ENCODE data around the gene TSPAN4.
A peak's percentile ranks its signal among the peaks of the same experiment; 100 is the strongest.

Gene TSPAN4, protein sequence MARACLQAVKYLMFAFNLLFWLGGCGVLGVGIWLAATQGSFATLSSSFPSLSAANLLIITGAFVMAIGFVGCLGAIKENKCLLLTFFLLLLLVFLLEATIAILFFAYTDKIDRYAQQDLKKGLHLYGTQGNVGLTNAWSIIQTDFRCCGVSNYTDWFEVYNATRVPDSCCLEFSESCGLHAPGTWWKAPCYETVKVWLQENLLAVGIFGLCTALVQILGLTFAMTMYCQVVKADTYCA

GRCh38 chr11:842370-843002, at the start of gene TSPAN4, which contains the start of gene POLR2L:
Gene TSPAN4, plus strand, starts transcription at chr11:842852. Its CDS starts 7,453 bp downstream, at chr11:850305.
Gene POLR2L, minus strand, starts transcription at chr11:842529. Its CDS starts 21 bp downstream, at chr11:842508.
- peak; percentile 71 to 95 (median 84) for DNase-seq

DNA sequence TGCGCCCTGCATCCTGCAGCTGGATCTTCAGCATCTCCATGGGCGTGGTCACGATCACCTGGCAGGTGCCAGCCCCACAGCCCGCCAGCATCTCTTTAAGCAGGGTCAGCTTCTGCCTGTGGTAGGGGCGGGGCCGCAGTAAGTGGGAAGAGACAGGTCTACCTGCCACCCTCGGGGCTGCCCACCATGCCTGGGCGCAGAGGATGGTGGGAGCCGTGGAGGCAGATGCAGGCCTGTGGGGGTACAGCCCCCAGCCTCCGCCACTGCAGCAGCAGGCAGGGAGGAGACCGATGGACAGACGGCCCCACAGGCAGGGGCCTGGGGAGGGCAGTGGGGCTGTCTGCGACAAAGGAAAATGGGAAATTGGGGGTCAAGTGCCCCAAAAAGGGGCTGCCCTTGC, 49.8 kb upstream of the TSPAN4 start:
- no peak for DNase-seq

GRCh38 chr11:793556-793955, 49.1 kb upstream of the TSPAN4 start:
- DNase-seq = peak in 2 of 14 donors; percentile 55 to 97

DNA sequence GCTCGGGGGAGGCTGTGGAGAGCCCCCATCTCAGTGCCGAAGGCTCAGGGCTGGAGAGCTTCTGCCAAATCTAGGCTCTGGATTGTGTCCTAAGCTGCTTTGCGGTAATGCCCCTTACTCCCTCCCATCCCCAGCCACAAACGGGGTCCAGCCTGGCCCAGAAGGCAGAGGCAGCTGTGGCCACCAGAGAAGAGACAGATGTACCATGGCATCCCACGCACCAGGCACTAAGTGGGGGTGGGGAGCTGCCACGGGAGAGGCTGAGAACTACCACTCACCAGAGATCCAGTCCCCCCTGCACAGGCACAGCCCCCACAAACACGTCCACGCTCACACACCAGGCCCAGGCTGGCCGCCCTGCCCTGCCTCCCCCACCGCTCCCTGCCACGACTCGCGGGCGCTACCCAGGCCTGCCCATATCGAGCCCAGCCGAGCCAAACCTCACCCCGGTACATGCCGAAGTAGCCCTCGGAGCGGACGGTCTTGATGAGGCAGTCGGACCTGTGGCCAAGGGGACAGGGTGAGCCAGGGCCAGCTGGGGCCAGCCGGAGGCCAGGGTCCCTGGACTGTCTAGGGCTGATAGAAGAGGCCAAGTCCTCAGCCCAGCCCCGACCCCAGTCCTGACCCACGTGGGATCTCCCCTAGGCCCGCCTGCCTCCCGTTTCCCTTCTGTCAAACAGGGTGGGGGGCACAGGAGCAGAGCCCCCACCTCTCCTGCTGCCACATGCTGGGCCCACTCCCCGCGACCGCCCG, 48.5 kb upstream of the TSPAN4 start:
- no peak for DNase-seq

- peak in 1 of 14 donors; percentile 71 for DNase-seq
Measured at GRCh38 chr11:794766-795633, 47.7 kb upstream of the TSPAN4 start.

DNA sequence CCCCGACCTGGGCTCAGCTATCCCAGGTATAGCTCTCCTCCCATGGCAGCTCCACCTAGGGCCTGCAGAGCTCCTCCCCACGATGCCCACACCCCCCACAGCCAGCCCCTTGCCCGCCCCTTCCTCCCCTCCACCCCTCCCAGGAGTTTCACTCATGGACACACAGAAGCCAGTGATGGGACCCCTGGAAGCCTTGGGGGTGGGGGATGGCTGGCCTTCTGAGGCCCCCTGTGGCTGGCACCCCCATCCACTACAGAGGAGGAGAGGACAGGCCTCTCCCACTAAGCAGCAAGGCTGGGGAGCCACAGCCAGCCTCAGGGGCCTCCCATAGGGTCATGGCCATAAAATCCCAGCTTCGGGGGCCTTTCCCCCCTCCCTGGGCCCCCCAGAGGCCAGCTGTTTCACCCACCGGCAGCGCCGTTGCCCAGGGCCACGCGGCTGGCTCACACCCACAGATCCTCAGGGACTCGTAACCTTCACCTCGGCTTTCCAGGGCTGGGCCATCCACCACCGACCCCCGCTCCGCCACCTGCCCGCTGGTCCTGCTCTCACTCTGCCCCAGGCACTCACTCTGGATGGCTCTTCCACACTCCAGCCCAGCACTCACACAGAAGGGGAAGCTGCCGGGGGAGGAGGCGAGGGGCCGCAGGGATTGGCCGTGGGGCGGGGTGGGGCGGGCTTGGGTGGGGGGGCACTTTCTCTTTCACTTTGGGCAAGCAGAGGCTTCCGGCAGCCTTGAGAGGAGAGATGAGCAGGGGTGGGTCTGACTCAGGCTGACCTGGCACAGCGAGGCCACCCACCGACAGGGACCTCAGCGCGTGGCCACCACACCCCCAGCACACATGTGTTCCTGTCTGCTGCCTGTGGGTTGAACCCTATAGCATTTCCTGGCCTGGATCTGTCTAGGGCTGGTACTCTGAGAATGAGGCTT, 46.8 kb upstream of the TSPAN4 start:
- peak in 10 of 14 donors; percentile 10 to 78 (median 47) for DNase-seq

- no peak for DNase-seq
Measured at GRCh38 chr11:796565-797295, 45.9 kb upstream of the TSPAN4 start.

- peak in 12 of 14 donors; percentile 48 to 84 (median 74) for DNase-seq
Measured at GRCh38 chr11:797296-798092, 45.2 kb upstream of the TSPAN4 start.

DNA sequence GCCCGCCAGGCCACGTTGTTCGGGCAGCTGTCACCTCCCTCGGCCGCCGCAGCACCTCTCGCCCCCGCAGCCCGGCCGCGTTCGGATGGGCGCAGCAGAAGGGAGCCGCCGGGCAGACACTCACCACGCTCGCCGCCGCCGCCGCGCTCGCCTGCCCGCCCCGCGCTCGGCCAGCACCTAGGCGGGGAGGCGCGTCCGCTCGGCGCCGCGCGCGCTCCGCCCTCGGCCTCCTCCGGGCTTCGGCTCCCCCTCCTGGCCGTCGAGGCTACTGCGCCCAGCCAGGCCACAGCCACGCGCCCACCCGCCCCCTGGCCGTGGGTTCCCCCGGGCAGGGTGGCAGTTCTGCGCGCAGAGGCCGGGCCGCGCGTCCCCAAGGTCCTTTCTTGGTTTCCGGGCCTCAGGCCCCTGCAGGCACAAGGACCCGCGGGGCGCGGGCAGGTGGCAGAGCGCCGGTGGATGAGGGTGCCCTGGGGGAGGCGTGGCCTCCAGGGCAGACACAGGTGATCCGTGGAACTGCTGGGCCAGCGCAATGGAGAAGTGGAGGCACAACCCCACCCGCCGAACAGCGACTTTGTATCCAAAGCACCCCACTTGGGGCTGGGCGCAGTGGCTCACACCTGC, 44.4 kb upstream of the TSPAN4 start, which contains the start of gene SLC25A22:
SLC25A22 (minus strand) TSS at position 189 of the 621 bp plus-strand sequence. CDS start 3,275 bp downstream, outside the sequence.
- peak in 12 of 14 donors; percentile 44 to 84 (median 70) for DNase-seq

DNA sequence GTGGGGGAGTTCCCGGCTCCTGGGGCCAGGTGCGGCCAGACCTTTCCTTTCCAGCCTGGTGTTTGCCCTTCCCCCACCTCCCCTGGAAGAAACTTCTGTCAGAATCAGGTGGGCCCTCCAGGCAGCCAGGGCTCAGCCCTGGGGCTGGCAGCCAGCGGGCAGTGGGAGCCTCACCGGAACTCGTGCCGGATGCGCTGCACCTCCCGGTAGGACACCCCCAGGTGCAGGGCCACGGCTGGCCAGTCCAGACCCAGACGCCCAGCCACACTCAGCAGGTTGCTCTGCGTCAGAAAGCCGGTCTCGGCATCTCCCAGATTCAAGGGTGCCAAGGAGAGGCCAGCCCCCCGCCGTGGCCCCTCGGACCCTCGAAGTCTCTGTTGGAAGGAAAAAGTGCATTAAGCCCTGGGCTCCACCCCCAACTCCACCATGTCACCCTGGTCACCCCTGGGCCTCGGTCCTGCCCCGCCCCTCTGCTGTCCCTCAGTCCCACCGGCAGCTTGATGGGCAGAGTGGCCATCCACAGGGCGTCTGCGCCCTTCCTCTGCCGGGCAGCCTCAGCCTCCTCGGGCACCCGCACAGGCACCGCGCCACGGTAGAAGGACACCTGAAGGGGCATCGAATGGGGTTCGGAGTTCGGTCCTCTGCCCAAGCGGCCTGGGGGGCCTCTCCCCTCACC, 42.9 kb upstream of the TSPAN4 start:
- no peak for DNase-seq

GRCh38 chr11:800473-800872, 42.2 kb upstream of the TSPAN4 start:
- no peak for DNase-seq

- no peak for DNase-seq
Measured at GRCh38 chr11:801097-801780, 41.4 kb upstream of the TSPAN4 start.

GRCh38 chr11:802018-802617, 40.5 kb upstream of the TSPAN4 start:
- no peak for DNase-seq

- no peak for DNase-seq
Measured at GRCh38 chr11:802693-803466, 39.8 kb upstream of the TSPAN4 start.

- DNase-seq = no peak
Measured at GRCh38 chr11:803467-803742, 39.2 kb upstream of the TSPAN4 start.

GRCh38 chr11:803770-804598, 38.7 kb upstream of the TSPAN4 start:
- DNase-seq = no peak
